HL-60 (cell line): ENCODE data around the gene PRDM5.

Experiments
- CTCF ChIP-seq: IDR thresholded peaks from one replicate; pipeline ENCODE4 v1.5.1; 2011; ENCODE audit warnings: low read length, control low read depth, inconsistent platforms; ENCODE audit not compliant: insufficient read depth
- POLR2AphosphoS5 ChIP-seq: IDR thresholded peaks from 2 replicates; pipeline ENCODE4 v1.6.1; 2012; ENCODE audit warnings: low read depth

DNA sequence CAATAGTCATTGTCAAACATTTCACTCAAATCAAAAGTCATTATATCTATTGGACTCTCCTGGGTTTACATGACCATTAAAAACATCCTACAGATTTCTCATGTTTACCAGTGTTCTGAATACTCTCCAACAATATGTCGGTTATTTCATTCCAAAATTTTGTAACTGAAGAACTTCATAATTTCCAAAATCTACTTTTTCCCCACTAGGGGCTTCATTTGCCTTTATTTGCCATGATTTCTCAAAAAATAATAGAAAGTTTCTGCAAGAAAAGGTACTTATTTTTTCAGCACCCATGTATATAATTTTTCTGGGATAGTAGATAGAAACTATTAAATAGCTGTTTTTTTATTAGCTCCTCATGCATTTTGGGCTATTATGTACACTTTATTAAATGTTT is 49.0 kb downstream of the PRDM5 start:
- TF ChIP-seq POLR2AphosphoS5 (no peak), CTCF (no peak)
